HepG2 (cell line): ENCODE data around the gene DOC2A. TPM values are rescaled to one million over a fixed set of nuclear protein-coding genes. Genes with fewer than 3 reads are reported as not detected.
A peak's percentile ranks its signal among the peaks of the same experiment; 100 is the strongest.

ENCODE experiments used
- ATM ChIP-seq: fragments of 450-650 bp; IDR thresholded peaks from 2 replicates; pipeline ENCODE4 v1.7.1; 2017; ENCODE audit warnings: mild to moderate bottlenecking, borderline replicate concordance
- EZH2 ChIP-seq: conservative IDR thresholded peaks from 2 replicates; pipeline ENCODE4 v1.6.1; 2012; ENCODE audit warnings: mild to moderate bottlenecking, low read depth, low read length, moderate library complexity
- GPBP1L1 ChIP-seq: sonication (generic); formaldehyde crosslinking; IDR thresholded peaks from 2 replicates; pipeline ENCODE4 v1.5.0; 2020; ENCODE audit warnings: mild to moderate bottlenecking, missing genetic modification reagents
- HOXD1 ChIP-seq: sonication (generic); formaldehyde crosslinking; IDR thresholded peaks from 2 replicates; pipeline ENCODE4 v1.5.0; 2020; ENCODE audit warnings: missing genetic modification reagents
- MAFF ChIP-seq: IDR thresholded peaks from 2 replicates; pipeline ENCODE4 v1.6.1; 2011; ENCODE audit warnings: low read depth, low read length, improper control_type of control experiment
- MTF2 ChIP-seq: sonication (generic); formaldehyde crosslinking; IDR thresholded peaks from 2 replicates; pipeline ENCODE4 v1.5.0; 2020; ENCODE audit warnings: missing genetic modification reagents, borderline replicate concordance
- PATZ1 ChIP-seq: sonication (generic); formaldehyde crosslinking; IDR thresholded peaks from 2 replicates; pipeline ENCODE4 v1.4.0; 2020; ENCODE audit warnings: missing genetic modification reagents
- PLSCR1 ChIP-seq: sonication (generic); formaldehyde crosslinking; IDR thresholded peaks from 2 replicates; pipeline ENCODE4 v1.5.0; 2020; ENCODE audit warnings: missing genetic modification reagents, mild to moderate bottlenecking, borderline replicate concordance
- PRPF4 ChIP-seq: fragments of 200-400 bp; formaldehyde crosslinking; IDR thresholded peaks from 2 replicates; pipeline ENCODE4 v1.6.1; 2016; ENCODE audit warnings: low read length, low read depth; ENCODE audit not compliant: poor library complexity, severe bottlenecking
- SSRP1 ChIP-seq: IDR thresholded peaks from 2 replicates; pipeline ENCODE4 v1.6.1; 2016; ENCODE audit warnings: control low read depth
- SYNCRIP ChIP-seq: fragments of 200-400 bp; formaldehyde crosslinking; IDR thresholded peaks from 2 replicates; pipeline ENCODE4 v1.6.1; 2018; ENCODE audit warnings: mild to moderate bottlenecking, low read depth, low read length; ENCODE audit not compliant: insufficient read depth
- ZBTB14 ChIP-seq: sonication (generic); formaldehyde crosslinking; IDR thresholded peaks from 2 replicates; pipeline ENCODE4 v1.4.0; 2020; ENCODE audit warnings: missing genetic modification reagents
- ZNF260 ChIP-seq: sonication (generic); formaldehyde crosslinking; IDR thresholded peaks from 2 replicates; pipeline ENCODE4 v1.4.0; 2020; ENCODE audit warnings: missing genetic modification reagents, low read depth, mild to moderate bottlenecking, borderline replicate concordance
- ZNF331 ChIP-seq: sonication (generic); formaldehyde crosslinking; IDR thresholded peaks from 2 replicates; pipeline ENCODE4 v1.4.0; 2020; ENCODE audit warnings: missing genetic modification reagents
- ZNF337 ChIP-seq: sonication (generic); formaldehyde crosslinking; IDR thresholded peaks from 2 replicates; pipeline ENCODE4 v1.5.1; 2020; ENCODE audit warnings: missing genetic modification reagents, low read depth, mild to moderate bottlenecking, borderline replicate concordance
- polyA plus RNA-seq, 8 experiments: library from polyadenylated mRNA; depleted of rRNA in 3 of 8; stranded (reverse) in 7 of 8; unstranded in 1 of 8; fragments of >200 nt; fragmentation: Illumina TruSeq in 4 of 8; extraction: Trizol in 4 of 8; gene quantifications; 2 replicates each; pipeline versions ENCODE4 v1.2.1 to v1.2.3, GENCODE V29; 2011 to 2016; ENCODE audit warnings: low read depth in 4 of 8, missing spikeins in 1 of 8, mixed read lengths in 1 of 8; ENCODE audit not compliant: insufficient read depth in 1 of 8
- total RNA-seq, 5 experiments: library from RNA; depleted of rRNA; stranded (reverse); fragments of >200 nt; fragmentation: Illumina TruSeq; extraction: Trizol; gene quantifications; 2 replicates each; pipeline ENCODE4 v1.2.3, GENCODE V29; 2016; ENCODE audit warnings: low read depth in 1 of 5
- TF ChIP-seq, protein P1 (sequence below): sonication (generic); formaldehyde crosslinking; IDR thresholded peaks from 2 replicates; pipeline ENCODE4 v1.5.1; 2020; ENCODE audit warnings: mild to moderate bottlenecking, missing genetic modification reagents, moderate library complexity
- TF ChIP-seq, protein P2 (sequence below): sonication (generic); formaldehyde crosslinking; IDR thresholded peaks from 2 replicates; pipeline ENCODE4 v1.8.1; 2022; ENCODE audit warnings: mild to moderate bottlenecking, missing genetic modification reagents
- TF ChIP-seq, protein P3 (sequence below): sonication (generic); formaldehyde crosslinking; IDR thresholded peaks from 2 replicates; pipeline ENCODE4 v1.8.1; 2022; ENCODE audit warnings: low read depth, mild to moderate bottlenecking, missing genetic modification reagents

The DOC2A gene
- total and polyA plus RNA-seq, 2 of the 13 experiments (the other 11 are each of a cell fraction or from before 2014, with no cell fraction given) = 0.15 to 0.55 TPM

DNA sequence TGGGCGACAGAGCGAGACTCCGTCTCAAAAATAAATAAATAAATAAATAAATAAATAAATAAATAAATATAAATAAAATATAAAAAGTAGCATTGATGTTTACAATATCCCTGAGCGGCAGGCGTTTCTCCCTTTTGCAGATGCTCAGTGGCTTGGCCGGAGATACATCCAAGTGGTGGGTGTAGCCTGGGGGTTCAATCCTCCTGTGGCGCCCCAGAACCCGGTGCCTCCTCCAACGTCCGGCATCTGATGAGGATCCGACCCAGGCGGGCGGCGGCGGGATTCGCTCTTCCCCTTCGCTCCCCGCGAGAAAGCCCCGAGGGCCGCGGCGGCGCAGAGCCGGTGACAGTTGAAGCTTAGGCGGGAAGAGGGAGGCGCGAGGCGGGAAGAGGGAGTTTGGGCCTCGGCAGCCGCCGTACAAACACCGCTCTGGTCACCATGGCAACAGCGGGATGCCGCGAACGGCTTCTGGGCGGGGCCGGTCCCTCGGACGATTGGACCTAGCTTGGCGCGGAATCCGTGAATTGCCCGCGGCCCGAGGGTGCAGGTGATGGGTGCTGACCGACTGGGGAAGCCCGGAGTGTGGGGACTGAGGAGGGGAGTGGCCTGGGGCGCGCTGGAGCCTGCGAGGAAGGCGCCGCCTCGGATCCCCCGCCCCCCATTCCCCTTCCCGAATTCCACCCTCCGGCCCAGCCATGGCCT is 42.0 kb upstream of the DOC2A start (continued):
- TF ChIP-seq PATZ1 (CRISPR knock-in tag) = peak; percentile 71
- TF ChIP-seq, protein P1, sequence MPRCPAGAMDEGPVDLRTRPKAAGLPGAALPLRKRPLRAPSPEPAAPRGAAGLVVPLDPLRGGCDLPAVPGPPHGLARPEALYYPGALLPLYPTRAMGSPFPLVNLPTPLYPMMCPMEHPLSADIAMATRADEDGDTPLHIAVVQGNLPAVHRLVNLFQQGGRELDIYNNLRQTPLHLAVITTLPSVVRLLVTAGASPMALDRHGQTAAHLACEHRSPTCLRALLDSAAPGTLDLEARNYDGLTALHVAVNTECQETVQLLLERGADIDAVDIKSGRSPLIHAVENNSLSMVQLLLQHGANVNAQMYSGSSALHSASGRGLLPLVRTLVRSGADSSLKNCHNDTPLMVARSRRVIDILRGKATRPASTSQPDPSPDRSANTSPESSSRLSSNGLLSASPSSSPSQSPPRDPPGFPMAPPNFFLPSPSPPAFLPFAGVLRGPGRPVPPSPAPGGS = peak; percentile 84
- TF ChIP-seq ATM = no peak
- TF ChIP-seq SSRP1 (CRISPR knock-in tag) = no peak
- TF ChIP-seq PLSCR1 (CRISPR knock-in tag) = no peak
- no peak; the same call in 1 of the 2 replicates for TF ChIP-seq MTF2 (CRISPR knock-in tag)
- TF ChIP-seq MAFF = no peak
- TF ChIP-seq ZBTB14 (CRISPR knock-in tag) = peak; percentile 52; the same call in 1 of the 2 replicates
- no peak for TF ChIP-seq SYNCRIP
- no peak for TF ChIP-seq GPBP1L1
- TF ChIP-seq PRPF4 = no peak
- peak; percentile 96; the same call in 1 of the 2 replicates for TF ChIP-seq ZNF337 (CRISPR knock-in tag)
- no peak for TF ChIP-seq ZNF260 (CRISPR knock-in tag)
- no peak for TF ChIP-seq EZH2
- TF ChIP-seq ZNF331 (CRISPR knock-in tag) = peak; percentile 97
- TF ChIP-seq, protein P2, sequence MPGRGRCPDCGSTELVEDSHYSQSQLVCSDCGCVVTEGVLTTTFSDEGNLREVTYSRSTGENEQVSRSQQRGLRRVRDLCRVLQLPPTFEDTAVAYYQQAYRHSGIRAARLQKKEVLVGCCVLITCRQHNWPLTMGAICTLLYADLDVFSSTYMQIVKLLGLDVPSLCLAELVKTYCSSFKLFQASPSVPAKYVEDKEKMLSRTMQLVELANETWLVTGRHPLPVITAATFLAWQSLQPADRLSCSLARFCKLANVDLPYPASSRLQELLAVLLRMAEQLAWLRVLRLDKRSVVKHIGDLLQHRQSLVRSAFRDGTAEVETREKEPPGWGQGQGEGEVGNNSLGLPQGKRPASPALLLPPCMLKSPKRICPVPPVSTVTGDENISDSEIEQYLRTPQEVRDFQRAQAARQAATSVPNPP (CRISPR knock-in tag) = peak; percentile 97
- TF ChIP-seq HOXD1 (CRISPR knock-in tag) = peak; percentile 88; the same call in 1 of the 2 replicates
- TF ChIP-seq, protein P3, sequence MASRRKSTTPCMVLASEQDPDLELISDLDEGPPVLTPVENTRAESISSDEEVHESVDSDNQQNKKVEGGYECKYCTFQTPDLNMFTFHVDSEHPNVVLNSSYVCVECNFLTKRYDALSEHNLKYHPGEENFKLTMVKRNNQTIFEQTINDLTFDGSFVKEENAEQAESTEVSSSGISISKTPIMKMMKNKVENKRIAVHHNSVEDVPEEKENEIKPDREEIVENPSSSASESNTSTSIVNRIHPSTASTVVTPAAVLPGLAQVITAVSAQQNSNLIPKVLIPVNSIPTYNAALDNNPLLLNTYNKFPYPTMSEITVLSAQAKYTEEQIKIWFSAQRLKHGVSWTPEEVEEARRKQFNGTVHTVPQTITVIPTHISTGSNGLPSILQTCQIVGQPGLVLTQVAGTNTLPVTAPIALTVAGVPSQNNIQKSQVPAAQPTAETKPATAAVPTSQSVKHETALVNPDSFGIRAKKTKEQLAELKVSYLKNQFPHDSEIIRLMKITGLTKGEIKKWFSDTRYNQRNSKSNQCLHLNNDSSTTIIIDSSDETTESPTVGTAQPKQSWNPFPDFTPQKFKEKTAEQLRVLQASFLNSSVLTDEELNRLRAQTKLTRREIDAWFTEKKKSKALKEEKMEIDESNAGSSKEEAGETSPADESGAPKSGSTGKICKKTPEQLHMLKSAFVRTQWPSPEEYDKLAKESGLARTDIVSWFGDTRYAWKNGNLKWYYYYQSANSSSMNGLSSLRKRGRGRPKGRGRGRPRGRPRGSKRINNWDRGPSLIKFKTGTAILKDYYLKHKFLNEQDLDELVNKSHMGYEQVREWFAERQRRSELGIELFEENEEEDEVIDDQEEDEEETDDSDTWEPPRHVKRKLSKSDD = peak; percentile 87
